WERI-Rb-1 (cell line): ENCODE data around the gene CREB3.

ENCODE experiments used
- DNase-seq: peaks from one replicate; pipeline ENCODE4 v3.0.0-alpha.2; 2020
- H3K27ac ChIP-seq: fragments of 250-450 bp; sonication (Bioruptor Pico); 2 replicates; pipeline ENCODE4 v1.5.1; 2020; ENCODE audit warnings: mild to moderate bottlenecking, moderate library complexity
- H3K27me3 ChIP-seq: fragments of 250-450 bp; sonication (Bioruptor Pico); 2 replicates; pipeline ENCODE4 v1.5.1; 2021; ENCODE audit warnings: mild to moderate bottlenecking, low read depth, moderate library complexity; ENCODE audit not compliant: insufficient read depth, severe bottlenecking
- H3K36me3 ChIP-seq: fragments of 250-450 bp; sonication (Bioruptor Pico); 2 replicates; pipeline ENCODE4 v1.5.1; 2020; ENCODE audit warnings: mild to moderate bottlenecking, moderate library complexity
- H3K4me3 ChIP-seq: 2 replicates; pipeline ENCODE4 v1.5.1; 2011; ENCODE audit warnings: low read depth, mild to moderate bottlenecking, control low read depth, low read length
- H3K9me3 ChIP-seq: fragments of 250-450 bp; sonication (Bioruptor Pico); 2 replicates; pipeline ENCODE4 v1.5.1; 2021; ENCODE audit warnings: mild to moderate bottlenecking, moderate library complexity; ENCODE audit not compliant: severe bottlenecking
- TF ChIP-seq, protein P1 (sequence below): IDR thresholded peaks from 2 replicates; pipeline ENCODE4 v1.5.1; 2011; ENCODE audit warnings: low read depth, mild to moderate bottlenecking, control low read depth, inconsistent platforms, low read length

CREB3 gene

DNA sequence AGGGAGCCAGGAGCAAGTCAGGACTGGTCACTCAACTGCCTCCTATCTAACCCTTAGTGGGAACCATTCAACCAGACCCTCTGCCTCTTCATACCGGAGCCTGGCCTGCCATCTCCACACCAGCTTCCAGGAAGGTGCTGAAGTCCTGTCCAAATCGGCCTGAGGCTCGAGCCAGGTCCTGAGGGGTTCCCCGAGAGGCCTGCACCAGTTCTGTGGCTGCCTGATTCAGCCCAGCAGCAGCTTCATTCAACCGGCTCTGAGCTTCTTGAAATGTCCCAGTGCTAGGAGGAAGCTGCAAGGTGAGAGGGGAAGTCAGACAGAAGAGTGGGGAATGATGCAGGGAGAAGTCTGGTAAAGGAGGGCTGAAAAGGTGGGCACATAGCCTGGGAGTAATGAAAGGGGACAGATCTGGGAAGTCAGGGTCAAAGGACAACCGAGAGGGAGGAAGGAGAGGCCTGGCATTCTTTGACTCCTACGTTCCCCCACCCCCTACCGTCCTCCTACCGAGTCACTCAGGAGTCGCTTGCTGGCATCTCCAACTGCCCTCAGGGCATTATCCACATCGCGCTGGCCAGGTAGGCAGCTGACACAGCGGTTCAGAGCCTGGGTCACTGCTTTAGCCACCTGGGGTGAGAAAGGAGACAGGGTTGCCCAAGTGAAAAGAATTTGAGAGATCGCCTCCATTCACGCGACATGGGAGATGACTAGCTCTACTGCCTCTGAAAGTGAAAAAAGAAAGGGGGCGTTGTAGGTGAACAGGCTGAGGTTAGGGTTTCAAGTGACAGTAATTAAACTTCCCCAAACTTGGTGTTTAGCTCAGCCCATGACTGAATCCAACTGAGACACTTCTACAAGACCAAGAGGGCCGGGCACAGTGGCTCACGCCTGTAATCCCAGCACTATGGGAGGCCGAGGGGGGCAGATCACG is 20.7 kb upstream of the CREB3 start:
- no peaks in the 10 kb centered on the region for H3K9me3 ChIP-seq
- H3K36me3 ChIP-seq, result peaks cover 85% of the 10 kb centered on the region
- H3K27ac ChIP-seq, result no peak overlapping the region
- no peak overlapping the region for H3K4me3 ChIP-seq
- TF ChIP-seq, protein P1, sequence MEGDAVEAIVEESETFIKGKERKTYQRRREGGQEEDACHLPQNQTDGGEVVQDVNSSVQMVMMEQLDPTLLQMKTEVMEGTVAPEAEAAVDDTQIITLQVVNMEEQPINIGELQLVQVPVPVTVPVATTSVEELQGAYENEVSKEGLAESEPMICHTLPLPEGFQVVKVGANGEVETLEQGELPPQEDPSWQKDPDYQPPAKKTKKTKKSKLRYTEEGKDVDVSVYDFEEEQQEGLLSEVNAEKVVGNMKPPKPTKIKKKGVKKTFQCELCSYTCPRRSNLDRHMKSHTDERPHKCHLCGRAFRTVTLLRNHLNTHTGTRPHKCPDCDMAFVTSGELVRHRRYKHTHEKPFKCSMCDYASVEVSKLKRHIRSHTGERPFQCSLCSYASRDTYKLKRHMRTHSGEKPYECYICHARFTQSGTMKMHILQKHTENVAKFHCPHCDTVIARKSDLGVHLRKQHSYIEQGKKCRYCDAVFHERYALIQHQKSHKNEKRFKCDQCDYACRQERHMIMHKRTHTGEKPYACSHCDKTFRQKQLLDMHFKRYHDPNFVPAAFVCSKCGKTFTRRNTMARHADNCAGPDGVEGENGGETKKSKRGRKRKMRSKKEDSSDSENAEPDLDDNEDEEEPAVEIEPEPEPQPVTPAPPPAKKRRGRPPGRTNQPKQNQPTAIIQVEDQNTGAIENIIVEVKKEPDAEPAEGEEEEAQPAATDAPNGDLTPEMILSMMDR, result no peak
- DNase-seq, result no peak
- no peaks in the 10 kb centered on the region for H3K27me3 ChIP-seq

DNA sequence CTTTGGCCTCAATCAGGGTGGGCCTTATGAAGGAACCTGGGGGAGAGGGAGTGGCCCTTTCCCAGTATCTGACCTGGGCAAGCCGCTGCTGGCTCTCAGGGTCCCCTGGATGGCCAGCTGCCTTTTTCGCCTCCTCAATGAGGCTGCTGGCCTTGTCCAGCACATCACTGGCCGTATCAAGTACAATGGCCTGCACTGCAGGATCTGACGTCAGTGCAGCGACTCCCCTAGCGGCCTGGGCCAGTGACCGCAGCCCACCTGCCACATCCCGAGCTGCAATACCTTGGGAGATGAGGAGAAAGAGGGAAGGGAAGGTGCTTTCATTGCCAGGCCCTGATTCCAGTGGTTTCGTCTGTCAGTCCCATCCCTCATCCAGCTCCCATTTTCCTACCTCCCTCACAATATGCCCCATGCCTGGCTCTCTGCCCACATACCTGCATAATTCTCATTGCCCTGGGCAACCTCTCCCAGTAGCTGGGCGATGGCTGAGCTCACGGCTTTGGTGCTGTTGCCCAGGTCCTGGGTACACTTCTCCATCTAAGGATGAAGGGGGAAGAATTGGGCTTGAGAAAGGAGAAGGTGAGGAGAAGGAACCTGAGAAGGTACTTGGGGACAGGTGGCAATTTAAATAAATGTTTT is 19.6 kb upstream of the CREB3 start:
- DNase-seq, result no peak
- H3K36me3 ChIP-seq, result peaks cover 85% of the 10 kb centered on the region
- TF ChIP-seq, protein P1, result no peak
- no peak overlapping the region for H3K27ac ChIP-seq
- H3K27me3 ChIP-seq, result no peaks in the 10 kb centered on the region
- H3K9me3 ChIP-seq, result no peaks in the 10 kb centered on the region
- no peak overlapping the region for H3K4me3 ChIP-seq

DNA sequence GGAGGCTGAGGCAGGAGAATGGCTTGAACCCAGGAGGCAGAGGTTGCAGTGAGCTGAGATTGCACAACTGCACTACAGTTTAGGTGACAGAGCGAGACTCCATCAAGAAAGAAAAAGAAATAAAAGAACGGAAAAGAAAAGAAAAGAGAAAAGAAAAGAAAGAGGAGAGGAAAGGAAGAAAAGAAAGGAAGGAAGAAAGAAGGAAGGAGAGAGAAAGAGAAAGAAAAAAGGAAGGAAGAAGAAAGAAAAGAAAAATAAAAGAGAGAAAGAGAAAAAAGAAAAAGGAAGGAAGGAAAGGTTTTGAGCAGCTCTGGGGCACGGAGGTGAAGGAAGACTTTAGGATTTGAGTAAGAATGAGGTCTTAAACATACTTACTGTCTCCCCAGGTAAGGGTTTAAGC is 18.9 kb upstream of the CREB3 start:
- Histone ChIP-seq H3K4me3 (no peak overlapping the region), H3K36me3 (peaks cover 85% of the 10 kb centered on the region), H3K27ac (no peak overlapping the region), H3K9me3 (no peaks in the 10 kb centered on the region), H3K27me3 (no peaks in the 10 kb centered on the region)
- DNase-seq, result no peak
- TF ChIP-seq, protein P1, result no peak

DNA sequence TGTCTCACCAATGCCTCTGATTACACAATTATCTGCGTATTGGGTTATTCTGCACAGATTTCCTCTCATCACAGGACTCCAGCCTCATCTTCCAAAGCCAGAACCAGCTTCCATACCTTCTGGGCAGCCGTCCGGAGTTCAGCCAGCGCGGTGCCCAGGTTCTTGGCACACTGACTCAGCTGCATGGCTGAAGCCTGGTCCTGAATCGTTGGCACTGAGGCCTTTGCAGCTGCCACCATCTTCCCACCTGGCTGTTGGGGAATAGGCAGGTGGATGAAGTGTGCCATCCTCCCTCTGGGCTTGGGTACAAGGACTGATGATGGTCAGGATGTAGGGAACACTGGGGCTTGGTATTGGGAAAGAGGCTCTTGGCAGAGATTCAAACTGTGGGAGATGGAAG is 18.3 kb upstream of the CREB3 start:
- no peak for DNase-seq
- Histone ChIP-seq H3K9me3 (no peaks in the 10 kb centered on the region), H3K4me3 (no peak overlapping the region), H3K27me3 (no peaks in the 10 kb centered on the region), H3K27ac (no peak overlapping the region), H3K36me3 (peaks cover 83% of the 10 kb centered on the region)
- TF ChIP-seq, protein P1, result no peak

DNA sequence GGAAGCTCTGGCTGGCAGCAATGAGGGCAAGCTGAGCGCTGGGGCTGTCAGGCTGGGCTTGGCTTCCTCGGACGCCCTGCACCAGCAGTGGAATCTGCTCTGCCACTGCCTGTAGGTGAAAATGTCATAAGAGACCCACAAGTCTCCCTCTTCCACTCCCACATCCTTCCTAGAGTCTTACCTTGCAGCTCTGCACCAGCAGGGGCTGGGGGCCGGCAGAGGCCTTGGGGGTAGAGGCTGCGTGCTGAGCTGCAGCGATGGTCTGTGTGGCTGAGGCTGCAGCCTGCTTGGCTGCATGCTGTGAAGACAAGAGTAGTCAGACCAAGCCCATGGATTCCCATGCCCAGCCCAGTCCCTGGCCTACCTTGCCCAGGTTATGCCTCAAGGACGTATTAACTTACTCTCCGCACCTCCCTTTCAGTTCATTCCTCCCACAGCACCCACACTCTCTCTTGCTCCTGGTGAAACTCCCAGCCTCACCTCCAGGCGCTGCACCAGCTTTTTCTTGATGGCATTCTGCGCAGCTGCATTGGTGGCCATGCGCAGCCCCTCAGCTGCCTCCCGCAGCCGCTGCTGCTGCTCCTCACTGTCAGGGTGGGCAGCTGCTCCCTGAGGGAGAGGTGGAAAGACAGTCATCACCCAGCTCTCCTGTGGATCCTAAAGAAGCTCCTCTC is 17.8 kb upstream of the CREB3 start:
- no peaks in the 10 kb centered on the region for H3K9me3 ChIP-seq
- DNase-seq, result no peak
- H3K4me3 ChIP-seq, result no peak overlapping the region
- TF ChIP-seq, protein P1, result no peak
- H3K27me3 ChIP-seq, result no peaks in the 10 kb centered on the region
- no peak overlapping the region for H3K27ac ChIP-seq
- H3K36me3 ChIP-seq, result peaks cover 85% of the 10 kb centered on the region
